Measurements from ENCODE around the gene CLEC2L. TPM values are rescaled to one million over a fixed set of nuclear protein-coding genes. Genes with fewer than 3 reads are reported as not detected.

CLEC2L gene
- polyA plus RNA-seq, 1 experiment: not detected

GRCh38 chr7:139492293-139492692 is 31.2 kb upstream of the CLEC2L start:
- ChIA-PET CTCF (interaction anchor here (3.9 kb wide), 1 partner anchor 7 kb away, joined by 21 read pairs; no protein-coding TSS in a partner anchor), POLR2A (no interaction called here)
- Histone ChIP-seq H3K27me3 (ENCODE audit: control insufficient read depth, insufficient read depth, low read length) (peaks cover 8% of the 10 kb centered on the region), H3K36me3 (ENCODE audit: control insufficient read depth, insufficient read depth, low read length) (no peaks in the 10 kb centered on the region), H3K4me3 (ENCODE audit: low read depth, low read length) (no peak overlapping the region)
- TF ChIP-seq CTCF (IDR thresholded peaks at IDR 0.05; ENCODE audit: insufficient read depth, low read depth, low read length): no peak
- DNase-seq (ENCODE audit: low read depth): no peak

- Histone ChIP-seq H3K27me3 (ENCODE audit: control insufficient read depth, insufficient read depth, low read length) (peaks cover 5% of the 10 kb centered on the region), H3K36me3 (ENCODE audit: control insufficient read depth, insufficient read depth, low read length) (no peaks in the 10 kb centered on the region), H3K4me3 (ENCODE audit: low read depth, low read length) (no peak overlapping the region)
- POLR2A ChIA-PET: no interaction called here
- TF ChIP-seq CTCF (IDR thresholded peaks at IDR 0.05; ENCODE audit: insufficient read depth, low read depth, low read length): no peak
- CTCF ChIA-PET: interaction anchor here (1.1 kb wide), 1 partner anchor 8 kb away, joined by 3 read pairs; no protein-coding TSS in a partner anchor
- DNase-seq (ENCODE audit: low read depth): no peak
Measured at GRCh38 chr7:139494835-139495579, 28.5 kb upstream of the CLEC2L start.

- DNase-seq (ENCODE audit: low read depth): no peak
- Histone ChIP-seq H3K36me3 (ENCODE audit: control insufficient read depth, insufficient read depth, low read length) (no peaks in the 10 kb centered on the region), H3K27me3 (ENCODE audit: control insufficient read depth, insufficient read depth, low read length) (peaks cover 4% of the 10 kb centered on the region), H3K4me3 (ENCODE audit: low read depth, low read length) (no peak overlapping the region)
- POLR2A ChIA-PET: no interaction called here
- CTCF ChIA-PET: interaction anchor here (1.1 kb wide), 1 partner anchor 9 kb away, joined by 3 read pairs; no protein-coding TSS in a partner anchor
- no peak for TF ChIP-seq CTCF (IDR thresholded peaks at IDR 0.05; ENCODE audit: insufficient read depth, low read depth, low read length)
Measured at GRCh38 chr7:139495580-139496125, 27.8 kb upstream of the CLEC2L start.

GRCh38 chr7:139496528-139496927 is 27.0 kb upstream of the CLEC2L start:
- no peak overlapping the region for H3K4me3 ChIP-seq (ENCODE audit: low read depth, low read length)
- peaks cover 4% of the 10 kb centered on the region for H3K27me3 ChIP-seq (ENCODE audit: control insufficient read depth, insufficient read depth, low read length)
- ChIA-PET CTCF (interaction anchor here (10.0 kb wide), 1 partner anchor 506 kb away, joined by 76 read pairs; no protein-coding TSS in a partner anchor), POLR2A (no interaction called here)
- TF ChIP-seq CTCF (IDR thresholded peaks at IDR 0.05; ENCODE audit: insufficient read depth, low read depth, low read length): no peak
- DNase-seq (ENCODE audit: low read depth): no peak
- no peaks in the 10 kb centered on the region for H3K36me3 ChIP-seq (ENCODE audit: control insufficient read depth, insufficient read depth, low read length)

GRCh38 chr7:139500770-139501138 is 22.7 kb upstream of the CLEC2L start:
- ChIA-PET POLR2A (no interaction called here), CTCF (interaction anchor here (0.6 to 10.0 kb wide), 10 partner anchors 9 to 815 kb away, joined by 3 to 76 read pairs (median 8); no protein-coding TSS in a partner anchor)
- no peaks in the 10 kb centered on the region for H3K36me3 ChIP-seq (ENCODE audit: control insufficient read depth, insufficient read depth, low read length)
- H3K4me3 ChIP-seq (ENCODE audit: low read depth, low read length): no peak overlapping the region
- no peak for DNase-seq (ENCODE audit: low read depth)
- peaks cover 2% of the 10 kb centered on the region; the same call in 1 of the 2 replicates for H3K27me3 ChIP-seq (ENCODE audit: control insufficient read depth, insufficient read depth, low read length)
- no peak for TF ChIP-seq CTCF (IDR thresholded peaks at IDR 0.05; ENCODE audit: insufficient read depth, low read depth, low read length)

All from BJ (cell line).